SKM-1 (cell line): ENCODE measurements around the gene SLC26A11.
"Not testable (repeated sequence)": the region's sequence is repeated elsewhere in the genome, so short reads cannot be mapped to it uniquely, and the experiment has no call there.

ENCODE experiments used
- DNase-seq: peaks from one replicate; lab custom pipeline; 2025; ENCODE audit not compliant: unreplicated experiment; lab: John Stamatoyannopoulos, UW

SLC26A11 gene

DNA sequence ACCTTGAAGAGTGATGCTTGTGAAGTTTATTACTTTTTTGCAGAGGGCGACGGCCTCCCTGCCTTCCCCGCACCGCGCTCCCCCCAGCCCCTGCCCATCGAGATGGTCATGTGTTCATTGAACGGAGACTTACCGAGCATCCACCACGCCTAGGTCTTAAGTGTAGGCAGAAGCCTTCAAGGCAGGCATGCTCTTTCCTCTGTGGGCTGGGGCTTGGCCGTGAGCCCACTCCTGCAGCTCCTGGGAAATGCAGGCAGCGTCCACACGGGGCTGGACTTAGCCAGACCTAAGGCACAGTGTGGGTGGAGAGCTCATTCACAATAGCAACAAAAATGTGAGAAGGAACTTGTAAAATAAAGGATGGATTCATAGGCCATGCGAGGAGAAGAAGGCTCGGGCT lies 59.7 kb downstream of the SLC26A11 start:
- no peak for DNase-seq

DNA sequence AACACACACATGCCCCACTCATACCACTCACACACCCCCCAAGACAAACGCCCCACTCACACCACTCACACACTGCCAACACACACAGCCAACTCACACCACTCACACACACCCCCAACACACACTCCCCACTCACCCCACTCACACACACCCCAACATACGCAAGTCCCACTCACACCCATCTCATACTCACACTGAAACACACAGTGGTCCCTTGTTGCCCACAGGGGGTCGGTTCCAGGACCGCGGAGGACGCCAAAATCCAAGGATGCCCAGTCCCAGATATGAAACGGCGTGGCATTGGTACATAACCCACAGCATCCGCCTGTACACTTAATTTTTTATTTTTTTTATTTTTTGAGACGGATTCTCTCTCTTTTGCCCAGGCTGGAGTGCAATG lies 61.3 kb downstream of the SLC26A11 start:
- no peak for DNase-seq

DNA sequence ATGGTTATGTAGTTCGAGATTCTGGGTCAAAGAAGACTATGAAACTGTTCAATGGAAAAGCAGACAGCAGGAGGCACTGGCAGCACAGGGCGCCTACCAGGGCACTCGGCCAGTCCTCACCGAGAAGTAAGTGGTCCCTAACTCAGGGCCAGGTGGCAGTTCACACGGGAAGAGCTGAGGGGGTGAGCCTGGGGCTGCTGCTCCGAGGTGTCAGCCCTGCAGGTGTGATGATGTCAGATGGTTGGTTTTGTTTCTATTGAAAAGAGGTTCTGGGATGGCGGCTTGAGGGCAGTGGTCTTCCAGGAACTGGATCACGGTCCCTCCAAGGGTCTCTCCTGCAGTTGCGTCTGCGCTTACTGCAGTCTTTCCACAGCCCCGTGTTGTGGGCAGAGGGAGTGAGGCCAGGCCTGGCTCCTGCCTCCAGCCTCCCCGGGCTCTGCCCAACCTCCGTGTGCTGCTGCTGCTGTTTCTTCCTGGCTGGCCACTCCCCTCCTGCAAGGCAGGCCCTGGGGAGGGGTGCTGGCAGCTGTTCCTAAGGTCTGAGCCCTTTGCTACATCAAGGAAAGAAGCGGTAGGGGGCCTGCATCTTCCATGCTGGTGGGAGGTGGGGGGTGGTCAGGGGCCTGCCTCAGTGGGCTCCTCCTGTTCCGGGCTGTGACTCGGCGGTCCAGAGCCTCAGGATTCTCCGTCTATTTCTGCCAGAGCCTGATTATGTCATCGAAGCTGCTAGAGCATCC lies 63.1 kb downstream of the SLC26A11 start:
- DNase-seq = no peak

DNA sequence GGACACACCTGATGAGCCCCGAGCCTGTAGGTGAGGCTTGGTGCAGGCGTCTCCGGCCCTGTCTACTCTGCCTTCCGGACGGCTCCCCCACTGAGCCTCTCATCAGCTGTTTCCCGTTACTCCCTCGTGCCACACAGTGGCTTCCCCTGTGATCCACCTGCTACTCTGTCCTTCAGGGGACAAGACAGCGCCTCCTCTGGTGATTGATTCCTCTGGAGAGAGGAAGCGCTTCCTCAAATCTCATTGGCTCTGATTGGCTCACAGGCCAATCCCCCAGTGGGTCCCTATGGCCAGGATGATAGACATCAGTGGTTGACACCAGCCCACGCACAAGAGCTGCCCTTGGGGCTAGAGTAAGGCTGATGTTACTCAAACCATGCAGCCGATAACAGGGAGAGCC lies 64.4 kb downstream of the SLC26A11 start:
- no peak for DNase-seq

DNA sequence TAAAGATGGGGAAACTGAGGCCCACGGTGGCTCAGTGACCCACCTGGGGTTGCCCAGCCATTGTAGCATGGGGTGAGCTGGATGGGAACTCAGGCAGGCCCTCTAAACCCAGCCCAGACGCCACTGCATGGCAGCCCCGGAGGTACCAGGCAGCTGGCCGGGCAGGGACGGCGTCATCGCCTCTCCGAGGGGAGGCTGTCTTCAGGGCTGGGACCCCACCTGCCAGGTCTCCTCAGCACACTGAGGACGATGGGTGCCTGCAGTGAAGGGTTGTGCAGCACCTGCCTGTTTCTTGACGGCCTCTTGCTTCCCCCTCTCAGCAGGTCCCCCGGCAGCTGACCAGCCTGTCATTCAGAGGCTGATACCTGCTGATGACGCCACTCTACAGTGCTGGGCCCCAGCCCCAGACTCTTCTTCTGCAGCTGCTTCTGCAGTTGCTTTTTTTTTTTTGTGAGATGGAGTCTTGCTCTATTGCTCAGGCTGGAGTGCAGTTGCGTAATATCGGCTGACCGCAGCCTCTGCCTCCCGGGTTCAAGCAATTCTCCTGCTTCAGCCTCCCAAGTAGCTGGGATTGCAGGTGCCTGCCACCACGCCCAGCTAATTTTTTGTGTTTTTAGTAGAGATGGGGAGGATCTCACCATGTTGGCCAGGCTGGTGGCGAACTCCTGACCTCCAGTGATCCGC lies 65.2 kb downstream of the SLC26A11 start:
- DNase-seq = no peak

DNA sequence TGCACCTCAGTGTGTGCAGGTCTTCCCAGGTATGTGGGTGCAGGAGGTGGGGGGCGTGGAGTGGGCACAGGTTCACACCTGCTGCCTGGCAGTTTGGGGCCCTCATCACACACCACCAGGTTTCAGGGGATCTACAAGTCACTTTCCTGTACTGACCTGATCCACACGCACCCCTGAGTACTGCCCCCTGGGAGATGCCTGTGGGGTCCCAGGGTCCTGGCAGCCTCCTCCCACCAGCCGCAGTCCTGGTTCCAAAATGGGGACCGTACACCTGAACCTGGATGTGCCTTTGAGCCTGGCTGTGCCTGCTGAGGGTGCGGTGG lies 66.4 kb downstream of the SLC26A11 start:
- no peak for DNase-seq

DNA sequence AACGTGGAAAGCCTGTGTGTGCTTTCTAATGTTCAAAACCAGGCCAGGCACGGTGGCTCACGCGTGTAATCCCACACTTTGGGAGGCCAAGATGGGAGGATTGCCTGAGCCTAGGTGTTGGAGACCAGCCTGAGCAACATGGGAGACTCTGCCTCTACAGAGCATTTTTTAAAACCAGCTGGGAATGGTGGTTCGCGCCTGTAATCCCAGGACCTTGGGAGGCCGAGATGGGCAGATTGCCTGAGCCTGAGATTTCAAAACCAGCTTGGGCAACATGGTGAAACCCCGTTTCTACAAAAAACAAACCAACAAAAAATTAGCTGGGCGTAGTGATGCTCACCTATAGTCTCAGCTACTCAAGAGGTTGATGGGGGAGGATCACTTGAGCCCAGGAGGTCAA lies 66.8 kb downstream of the SLC26A11 start:
- no peak for DNase-seq

DNA sequence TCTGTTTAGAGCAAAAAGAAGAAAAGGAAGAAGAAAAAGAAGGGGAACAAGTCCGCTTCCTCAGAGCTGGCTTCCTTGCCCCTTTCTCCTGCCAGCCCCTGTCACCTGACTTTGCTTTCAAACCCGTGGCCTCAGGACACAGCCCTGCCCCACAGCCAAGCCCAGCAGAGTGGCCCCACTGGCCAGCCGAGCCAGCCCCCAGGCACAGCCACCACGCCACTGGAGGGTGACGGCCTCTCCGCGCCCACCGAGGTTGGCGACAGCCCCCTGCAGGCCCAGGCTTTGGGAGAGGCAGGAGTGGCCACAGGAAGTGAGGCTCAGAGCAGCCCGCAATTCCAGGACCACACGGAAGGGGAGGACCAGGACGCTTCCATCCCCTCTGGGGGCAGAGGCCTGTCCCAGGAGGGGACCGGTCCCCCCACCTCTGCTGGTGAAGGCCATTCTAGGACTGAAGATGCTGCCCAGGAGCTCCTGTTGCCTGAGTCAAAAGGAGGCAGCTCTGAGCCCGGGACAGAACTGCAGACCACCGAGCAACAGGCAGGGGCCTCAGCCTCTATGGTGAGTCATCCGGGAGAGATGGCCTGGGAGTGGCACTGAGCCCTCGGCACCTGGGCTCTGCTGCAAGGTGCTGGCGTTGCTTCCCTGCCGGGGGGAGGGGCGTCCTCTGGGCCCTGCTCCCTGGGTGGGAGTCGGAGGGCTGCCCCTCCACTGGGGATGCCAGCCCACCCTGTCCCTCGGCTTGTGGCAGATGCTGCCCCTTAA lies 67.8 kb downstream of the SLC26A11 start:
- DNase-seq = no peak

DNA sequence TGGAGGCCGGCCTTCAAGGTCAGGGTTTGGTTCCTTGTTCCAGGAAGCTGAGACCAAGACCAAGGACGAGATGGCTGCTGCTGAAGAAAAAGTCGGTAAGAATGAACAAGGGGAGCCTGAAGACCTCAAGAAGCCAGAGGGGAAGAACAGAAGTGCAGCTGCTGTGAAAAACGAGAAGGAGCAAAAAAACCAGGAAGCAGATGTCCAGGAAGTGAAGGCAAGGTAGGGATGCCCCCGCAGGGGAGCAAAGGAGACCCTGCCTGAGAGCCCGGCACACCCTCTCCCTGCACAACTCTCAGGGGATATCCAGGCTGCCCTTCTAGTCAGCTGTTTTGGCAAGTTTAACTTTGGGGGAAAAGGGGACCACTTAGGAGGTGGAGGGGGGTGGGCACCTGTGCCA lies 69.4 kb downstream of the SLC26A11 start:
- no peak for DNase-seq

DNA sequence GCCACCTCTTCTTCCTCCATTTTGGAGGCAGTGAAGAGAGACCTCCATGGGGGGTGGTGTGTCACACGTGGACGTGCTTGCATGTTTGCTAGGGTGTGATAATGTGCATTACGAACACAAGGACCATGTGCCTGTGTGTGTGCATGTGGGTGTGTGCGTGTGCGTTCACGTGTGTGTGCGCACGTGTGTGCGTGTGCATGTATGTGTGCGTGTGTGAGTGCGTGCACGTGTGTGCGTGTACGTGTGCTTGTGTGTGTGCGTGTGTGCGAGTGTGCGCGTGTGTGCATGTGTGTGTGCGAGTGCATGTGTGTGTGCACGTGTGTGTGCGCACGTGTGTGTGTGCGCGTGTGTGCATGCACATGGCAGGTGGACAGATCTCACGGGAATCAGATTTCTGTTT lies 69.9 kb downstream of the SLC26A11 start:
- DNase-seq = no peak

DNA sequence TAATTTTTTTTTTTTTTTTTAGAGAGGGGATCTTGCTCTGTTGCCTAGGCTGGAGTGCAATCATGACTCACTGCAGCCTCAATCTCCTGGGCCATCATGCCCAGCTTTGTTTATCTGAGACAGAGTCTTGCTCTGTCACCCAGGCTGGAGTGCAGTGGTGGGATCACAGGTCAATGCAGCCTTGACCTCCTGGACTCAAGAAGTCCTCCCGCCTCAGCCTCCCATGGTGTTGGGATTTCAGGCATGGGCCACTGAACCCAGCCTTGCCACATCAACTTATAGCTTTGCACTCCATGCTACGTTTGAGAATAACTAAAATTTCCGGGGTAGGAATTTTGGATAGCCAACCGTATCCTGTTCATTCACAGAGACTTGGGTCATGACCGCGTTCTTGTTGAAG lies 71.0 kb downstream of the SLC26A11 start:
- DNase-seq = no peak

DNA sequence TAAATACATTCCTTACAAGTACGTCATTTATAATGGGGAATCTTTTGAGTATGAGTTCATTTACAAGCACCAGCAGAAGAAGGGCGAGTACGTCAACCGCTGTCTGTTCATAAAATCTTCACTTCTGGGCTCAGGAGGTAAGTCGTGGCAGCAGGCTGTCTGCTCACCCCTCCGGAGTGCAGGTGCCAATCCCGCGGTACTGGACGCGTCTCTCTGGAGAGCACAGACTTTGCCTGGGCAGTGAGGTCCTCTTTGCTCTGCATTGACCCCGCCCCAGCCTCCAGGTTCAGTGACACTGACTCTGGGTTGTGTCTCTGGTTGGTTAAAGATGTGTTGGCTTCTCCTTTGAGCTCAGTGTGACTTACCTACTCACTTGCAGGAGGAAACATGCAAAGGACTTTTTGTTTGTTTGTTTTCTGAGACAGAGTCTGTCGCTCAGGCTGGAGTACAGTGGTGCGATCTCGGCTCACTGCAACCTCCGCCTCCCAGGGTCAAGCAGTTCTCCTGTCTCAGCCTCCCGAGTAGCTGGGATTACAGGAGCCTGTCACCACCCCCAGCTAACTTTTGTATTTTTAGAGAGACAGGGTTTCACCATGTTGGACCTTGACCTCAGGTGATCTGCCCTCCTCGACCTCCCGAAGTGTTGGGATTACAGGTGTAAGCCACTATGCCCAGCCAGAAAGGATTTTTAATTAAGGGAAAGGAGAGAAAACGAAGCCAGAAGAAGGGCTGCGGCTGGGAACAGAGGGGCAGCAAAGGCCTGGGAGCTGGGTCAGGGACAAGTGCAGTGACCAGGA lies 71.7 kb downstream of the SLC26A11 start:
- DNase-seq = no peak

DNA sequence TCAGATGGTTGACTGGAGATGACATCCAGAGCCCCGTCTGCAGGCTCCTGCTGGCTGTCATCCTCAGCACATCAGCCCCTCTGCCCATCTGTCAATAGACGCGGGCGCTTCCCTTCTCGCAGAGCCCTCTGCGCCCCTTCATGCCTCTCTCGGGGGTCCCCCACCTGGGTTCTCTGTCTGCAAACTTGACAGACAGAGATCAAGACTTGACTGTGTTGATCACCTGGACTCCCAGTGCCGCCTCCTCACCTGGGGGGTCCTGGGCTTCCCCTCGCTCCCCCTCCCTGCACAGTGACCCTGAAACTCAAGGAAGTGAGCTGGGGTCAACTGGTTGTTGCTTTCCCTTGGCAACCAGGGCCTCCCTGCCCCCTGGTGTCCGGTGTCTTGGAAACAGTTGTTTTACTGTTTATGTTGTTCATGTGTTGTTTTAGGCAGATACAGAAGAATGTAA lies 72.3 kb downstream of the SLC26A11 start:
- no peak for DNase-seq

DNA sequence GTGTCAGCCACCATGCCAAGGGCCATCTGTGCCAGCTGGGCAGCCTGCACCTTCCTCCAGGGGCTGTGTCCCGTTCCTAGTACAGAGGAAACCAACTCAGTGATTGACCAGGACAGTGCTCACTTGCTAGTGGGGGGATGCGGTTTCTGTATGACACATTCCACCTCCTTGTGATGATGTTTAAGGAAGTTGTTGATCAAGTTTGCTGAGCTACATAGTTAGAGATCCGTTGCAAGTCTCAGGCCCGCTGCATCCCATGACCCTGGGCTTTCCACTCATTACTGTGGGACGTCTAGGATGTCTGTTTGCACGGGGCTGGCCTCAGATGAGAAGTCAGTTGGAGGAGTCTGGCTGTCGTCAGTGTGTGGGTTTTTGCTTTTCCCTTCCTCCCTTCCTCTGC lies 74.0 kb downstream of the SLC26A11 start:
- no peak for DNase-seq

DNA sequence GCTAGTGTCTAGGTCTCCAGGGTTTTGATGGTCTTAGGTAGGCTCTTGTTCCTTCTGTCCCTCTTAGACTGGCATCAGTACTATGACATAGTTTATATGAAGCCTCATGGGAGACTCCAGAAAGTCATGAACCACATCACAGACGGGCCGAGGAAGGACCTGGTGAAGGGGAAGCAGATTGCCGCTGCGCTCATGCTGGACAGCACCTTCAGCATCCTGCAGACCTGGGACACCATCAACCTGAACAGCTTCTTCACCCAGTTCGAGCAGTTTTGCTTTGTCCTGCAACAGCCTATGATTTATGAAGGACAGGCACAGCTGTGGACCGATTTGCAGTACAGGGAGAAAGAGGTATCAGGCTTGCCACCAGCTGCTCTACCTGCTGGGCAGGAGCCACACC lies 74.4 kb downstream of the SLC26A11 start:
- no peak for DNase-seq

DNA sequence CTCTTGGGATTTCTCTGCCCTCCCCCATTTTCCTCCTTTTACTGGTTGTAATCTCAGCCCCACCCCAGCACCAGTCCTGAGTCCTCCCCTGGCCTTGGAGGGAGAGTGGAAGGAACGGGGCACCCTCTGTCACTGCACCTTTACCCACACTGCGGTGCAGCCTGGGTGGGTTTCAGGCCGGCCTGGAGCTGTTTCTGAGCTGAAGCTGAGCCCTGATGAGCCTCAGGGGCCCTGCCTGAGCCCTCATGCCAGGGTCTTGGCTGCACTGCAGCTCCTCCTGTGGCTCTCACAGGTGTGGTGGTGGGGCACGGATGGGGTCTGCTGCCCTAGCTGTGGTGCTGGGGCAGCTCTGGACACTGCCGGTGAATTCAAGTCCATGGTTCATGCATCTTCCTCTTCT lies 74.9 kb downstream of the SLC26A11 start:
- no peak for DNase-seq

DNA sequence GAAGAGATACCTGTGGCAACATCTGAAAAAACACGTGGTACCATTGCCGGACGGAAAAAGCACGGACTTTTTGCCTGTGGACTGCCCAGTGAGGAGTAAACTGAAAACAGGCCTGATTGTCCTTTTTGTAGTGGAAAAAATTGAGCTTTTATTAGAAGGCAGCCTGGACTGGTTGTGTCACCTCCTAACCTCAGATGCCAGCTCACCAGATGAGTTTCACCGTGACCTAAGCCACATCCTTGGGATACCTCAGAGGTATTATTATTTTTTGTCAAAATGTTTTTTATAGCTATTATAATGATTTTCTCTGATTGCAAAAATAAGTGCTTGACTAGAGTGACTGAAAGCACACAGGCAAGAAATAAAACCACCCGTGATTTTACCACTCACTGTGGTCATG lies 75.3 kb downstream of the SLC26A11 start:
- no peak for DNase-seq

DNA sequence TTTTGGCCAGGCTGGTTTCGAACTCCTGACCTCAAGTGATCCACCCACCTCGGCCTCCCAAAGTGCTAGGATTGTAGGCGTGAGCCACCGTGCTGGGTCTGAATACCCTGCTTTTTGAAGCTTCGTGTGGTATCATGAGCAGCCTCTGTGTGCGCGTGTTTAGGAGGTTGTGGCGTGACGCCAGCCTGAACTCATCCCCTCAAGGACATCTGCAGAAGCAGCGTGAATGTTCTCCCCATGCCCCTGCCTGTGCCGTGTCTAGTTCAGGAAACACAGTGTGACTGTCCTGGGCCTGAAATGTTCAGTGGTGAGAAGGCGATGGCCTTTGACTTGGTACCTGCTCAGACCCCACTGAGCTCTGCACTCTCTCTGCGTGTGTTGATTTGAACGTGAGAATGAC lies 76.0 kb downstream of the SLC26A11 start:
- DNase-seq = no peak

DNA sequence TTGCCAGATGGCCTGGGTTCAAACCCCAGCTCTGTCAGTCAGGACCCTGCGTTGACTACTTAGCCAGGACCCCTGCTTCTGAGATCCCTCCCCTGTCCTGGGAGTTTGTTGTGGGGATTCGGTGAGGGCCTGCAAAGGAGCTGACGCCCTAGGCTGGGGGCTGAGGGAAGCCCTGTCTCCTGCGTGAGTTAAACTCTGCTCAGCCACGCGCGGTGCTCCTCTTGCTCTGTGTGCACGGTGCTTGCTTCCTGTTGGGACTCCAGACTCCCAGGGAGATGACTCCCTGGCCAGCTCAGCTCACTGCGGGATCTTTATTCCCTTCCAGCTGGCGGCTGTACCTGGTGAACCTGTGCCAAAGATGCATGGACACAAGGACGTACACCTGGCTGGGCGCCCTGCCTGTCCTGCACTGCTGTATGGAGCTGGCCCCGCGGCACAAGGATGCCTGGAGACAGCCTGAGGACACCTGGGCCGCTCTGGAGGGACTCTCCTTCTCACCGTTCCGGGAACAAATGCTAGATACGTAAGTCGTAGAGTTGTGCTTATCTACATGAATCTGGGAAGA lies 77.9 kb downstream of the SLC26A11 start:
- DNase-seq = no peak

DNA sequence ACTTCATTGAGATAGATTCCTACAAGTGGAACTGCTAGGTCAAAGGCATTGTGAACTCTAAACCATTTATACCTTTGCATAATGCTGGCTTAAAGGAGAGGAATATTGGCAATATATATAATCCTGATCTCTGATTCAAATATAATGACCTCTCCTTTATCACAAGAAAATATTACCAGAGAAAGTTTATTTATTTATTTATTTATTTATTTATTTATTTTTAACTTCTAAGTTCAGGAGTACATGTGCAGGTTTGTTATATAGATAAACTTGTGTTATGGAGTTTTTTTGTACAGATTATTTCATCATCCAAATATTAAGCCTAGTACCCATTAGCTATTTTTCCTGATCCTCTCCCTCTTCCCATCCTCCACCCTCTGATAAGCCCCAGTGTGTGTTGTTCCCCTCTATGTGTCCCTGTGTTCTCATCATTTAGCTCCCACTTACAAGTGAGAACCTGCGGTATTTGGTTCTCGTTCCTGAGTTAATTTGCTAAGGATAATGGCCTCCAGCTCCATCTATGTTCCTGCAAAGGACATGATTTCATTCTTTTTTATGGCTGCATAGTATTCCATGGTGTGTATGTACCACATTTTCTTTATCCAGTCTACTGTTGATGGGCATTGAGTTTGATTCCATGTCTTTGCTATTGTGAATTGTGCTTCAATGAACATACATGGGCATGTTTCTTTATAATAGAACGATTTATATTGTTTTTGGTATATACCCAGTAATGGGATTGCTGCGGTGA lies 79.3 kb downstream of the SLC26A11 start:
- not testable (repeated sequence) for DNase-seq
